Osteocyte (in vitro differentiated cells): ENCODE data around the gene FCMR. TPM values are rescaled to one million over a fixed set of nuclear protein-coding genes. Genes with fewer than 3 reads are reported as not detected.

ENCODE experiments used
- DNase-seq: peaks from one replicate; pipeline ENCODE4 v3.0.0; 2021; ENCODE audit warnings: mixed read lengths; ENCODE audit not compliant: unreplicated experiment; ENCODE audit errors: extremely low spot score
- H3K27ac Mint-ChIP-seq: one replicate; pipeline ENCODE4 v1.8.0; 2021; ENCODE audit warnings: mild to moderate bottlenecking, mixed read lengths; ENCODE audit not compliant: unreplicated experiment
- H3K27me3 Mint-ChIP-seq: one replicate; pipeline ENCODE4 v1.8.0; 2021; ENCODE audit warnings: mixed read lengths; ENCODE audit not compliant: unreplicated experiment
- H3K36me3 Mint-ChIP-seq: one replicate; pipeline ENCODE4 v1.8.0; 2021; ENCODE audit warnings: mixed read lengths; ENCODE audit not compliant: unreplicated experiment
- H3K4me1 Mint-ChIP-seq: one replicate; pipeline ENCODE4 v1.8.0; 2021; ENCODE audit warnings: mixed read lengths; ENCODE audit not compliant: unreplicated experiment
- H3K4me3 Mint-ChIP-seq: one replicate; pipeline ENCODE4 v1.8.0; 2021; ENCODE audit warnings: mild to moderate bottlenecking, moderate library complexity, mixed read lengths; ENCODE audit not compliant: unreplicated experiment
- H3K9me3 Mint-ChIP-seq: one replicate; pipeline ENCODE4 v1.8.0; 2021; ENCODE audit warnings: mixed read lengths; ENCODE audit not compliant: unreplicated experiment
- CTCF ChIP-seq: fragments of 200-600 bp; sonication (generic); IDR thresholded peaks from 2 replicates; pipeline ENCODE4 v1.5.0; 2021; ENCODE audit warnings: antibody characterized with exemption, mild to moderate bottlenecking, moderate library complexity
- total RNA-seq: library from RNA; stranded (reverse); gene quantifications from 2 replicates; pipeline ENCODE4 v1.2.1, GENCODE V29; 2021

Gene FCMR
- total RNA-seq, 1 donor from 2014 or later = not detected

- H3K4me1 Mint-ChIP-seq = no peaks in the 10 kb centered on the region
- H3K4me3 Mint-ChIP-seq = no peak overlapping the region
- H3K27ac Mint-ChIP-seq = no peak overlapping the region
- no peaks in the 10 kb centered on the region for H3K9me3 Mint-ChIP-seq
- no peak for DNase-seq
- H3K27me3 Mint-ChIP-seq = no peaks in the 10 kb centered on the region
- no peak for TF ChIP-seq CTCF
- no peaks in the 10 kb centered on the region for H3K36me3 Mint-ChIP-seq
Measured at GRCh38 chr1:206930210-206930798, 8.6 kb upstream of the FCMR start.

- no peaks in the 10 kb centered on the region for H3K36me3 Mint-ChIP-seq
- no peak for TF ChIP-seq CTCF
- no peak for DNase-seq
- H3K4me3 Mint-ChIP-seq = no peak overlapping the region
- H3K4me1 Mint-ChIP-seq = no peaks in the 10 kb centered on the region
- no peaks in the 10 kb centered on the region for H3K9me3 Mint-ChIP-seq
- no peaks in the 10 kb centered on the region for H3K27me3 Mint-ChIP-seq
- H3K27ac Mint-ChIP-seq = no peak overlapping the region
Measured at GRCh38 chr1:206929524-206929923, 7.8 kb upstream of the FCMR start.

- Mint-ChIP-seq H3K4me1 (no peaks in the 10 kb centered on the region), H3K4me3 (no peak overlapping the region), H3K27ac (no peak overlapping the region), H3K36me3 (no peaks in the 10 kb centered on the region), H3K9me3 (no peaks in the 10 kb centered on the region), H3K27me3 (no peaks in the 10 kb centered on the region)
- TF ChIP-seq CTCF = no peak
- DNase-seq = no peak
Measured at GRCh38 chr1:206926286-206926685, 4.5 kb upstream of the FCMR start.

- H3K27ac Mint-ChIP-seq = no peak overlapping the region
Measured at GRCh38 chr1:206925106-206925736, 3.5 kb upstream of the FCMR start.

More at GRCh38 chr1:206925106-206925736, 3.5 kb upstream of the FCMR start:
- TF ChIP-seq CTCF = no peak
- no peaks in the 10 kb centered on the region for H3K9me3 Mint-ChIP-seq
- H3K4me1 Mint-ChIP-seq = no peaks in the 10 kb centered on the region
- no peak for DNase-seq
- peaks cover 7% of the 10 kb centered on the region for H3K27me3 Mint-ChIP-seq
- H3K4me3 Mint-ChIP-seq = no peak overlapping the region
- H3K36me3 Mint-ChIP-seq = no peaks in the 10 kb centered on the region
